ENCODE measurements around the gene CEMIP.

DNA sequence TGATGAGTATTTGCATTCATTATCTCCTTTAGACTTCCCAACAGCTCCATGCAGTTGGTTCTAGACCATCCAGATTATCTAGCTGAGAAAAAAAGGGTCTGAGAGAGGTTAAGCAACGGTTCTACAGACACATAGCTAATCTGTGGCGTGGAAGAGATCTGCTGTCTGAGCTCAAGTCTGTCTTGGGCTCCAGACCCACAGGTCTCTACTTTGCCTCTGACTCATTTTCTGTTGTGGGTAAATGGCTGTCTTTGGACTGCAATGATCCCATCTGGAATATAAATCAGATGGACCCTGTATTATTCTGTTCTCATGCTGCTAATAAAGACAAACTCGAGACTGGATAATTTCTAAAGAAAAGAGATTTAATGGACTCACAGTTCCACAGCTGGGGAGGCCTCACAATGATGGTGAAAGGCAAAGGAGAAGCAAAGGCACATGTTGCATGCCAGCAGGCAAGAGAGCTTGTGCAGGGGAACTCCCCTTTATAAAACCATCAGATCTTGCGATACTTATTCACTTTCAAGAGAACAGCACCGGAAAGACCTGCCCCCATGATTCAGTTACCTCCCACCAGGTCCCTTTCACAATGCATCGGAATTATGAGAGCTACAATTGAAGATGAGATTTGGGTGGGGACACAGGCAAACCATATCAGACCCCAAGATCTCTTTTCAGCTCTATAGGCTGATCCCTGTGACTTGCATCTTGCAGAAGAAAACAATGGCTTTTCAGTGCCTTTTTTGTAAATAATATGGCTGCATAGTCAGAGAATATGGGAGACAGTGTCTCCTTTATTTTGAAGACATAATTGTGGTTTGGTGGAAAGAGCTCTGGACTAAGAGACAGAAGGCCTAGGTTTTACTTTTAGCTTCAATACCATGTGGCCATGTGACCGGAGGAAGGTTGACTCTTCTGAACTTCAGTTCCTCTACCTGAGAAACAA, 24.7 kb downstream of the CEMIP start:
- TF ChIP-seq, protein P1, sequence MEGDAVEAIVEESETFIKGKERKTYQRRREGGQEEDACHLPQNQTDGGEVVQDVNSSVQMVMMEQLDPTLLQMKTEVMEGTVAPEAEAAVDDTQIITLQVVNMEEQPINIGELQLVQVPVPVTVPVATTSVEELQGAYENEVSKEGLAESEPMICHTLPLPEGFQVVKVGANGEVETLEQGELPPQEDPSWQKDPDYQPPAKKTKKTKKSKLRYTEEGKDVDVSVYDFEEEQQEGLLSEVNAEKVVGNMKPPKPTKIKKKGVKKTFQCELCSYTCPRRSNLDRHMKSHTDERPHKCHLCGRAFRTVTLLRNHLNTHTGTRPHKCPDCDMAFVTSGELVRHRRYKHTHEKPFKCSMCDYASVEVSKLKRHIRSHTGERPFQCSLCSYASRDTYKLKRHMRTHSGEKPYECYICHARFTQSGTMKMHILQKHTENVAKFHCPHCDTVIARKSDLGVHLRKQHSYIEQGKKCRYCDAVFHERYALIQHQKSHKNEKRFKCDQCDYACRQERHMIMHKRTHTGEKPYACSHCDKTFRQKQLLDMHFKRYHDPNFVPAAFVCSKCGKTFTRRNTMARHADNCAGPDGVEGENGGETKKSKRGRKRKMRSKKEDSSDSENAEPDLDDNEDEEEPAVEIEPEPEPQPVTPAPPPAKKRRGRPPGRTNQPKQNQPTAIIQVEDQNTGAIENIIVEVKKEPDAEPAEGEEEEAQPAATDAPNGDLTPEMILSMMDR (IDR thresholded peaks at IDR 0.05), result no peak
- TF ChIP-seq EZH2 (IDR thresholded peaks at IDR 0.05), result no peak
- no peak for TF ChIP-seq EZH2phosphoT487 (IDR thresholded peaks at IDR 0.05)

Data from neural progenitor cell (in vitro differentiated cells).